ENCODE results near the gene FAM170B. TPM values are rescaled to one million over a fixed set of nuclear protein-coding genes. Genes with fewer than 3 reads are reported as not detected.

The FAM170B gene
- polyA plus RNA-seq, 5 donors, result not detected

- DNase-seq, result no peak
Observed at GRCh38 chr10:49107111-49107886, 26.5 kb downstream of the FAM170B start.

GRCh38 chr10:49106451-49106850 lies 27.4 kb downstream of the FAM170B start:
- DNase-seq, result peak in 1 of 2 donors; percentile 23

- no peak for DNase-seq
Observed at GRCh38 chr10:49105076-49105475, 28.7 kb downstream of the FAM170B start.

GRCh38 chr10:49104323-49104722 lies 29.5 kb downstream of the FAM170B start:
- DNase-seq, result no peak

GRCh38 chr10:49103761-49104160 lies 30.1 kb downstream of the FAM170B start:
- DNase-seq, result no peak

GRCh38 chr10:49099046-49099445 lies 34.8 kb downstream of the FAM170B start:
- no peak for DNase-seq

GRCh38 chr10:49096890-49097445 lies 36.9 kb downstream of the FAM170B start:
- DNase-seq, result no peak

GRCh38 chr10:49094646-49095045 lies 39.2 kb downstream of the FAM170B start:
- no peak for DNase-seq

- DNase-seq, result no peak
Observed at GRCh38 chr10:49093922-49094321, 39.9 kb downstream of the FAM170B start.

GRCh38 chr10:49092477-49092876 lies 41.3 kb downstream of the FAM170B start:
- no peak for DNase-seq

GRCh38 chr10:49091450-49092210 lies 42.2 kb downstream of the FAM170B start:
- no peak for DNase-seq

GRCh38 chr10:49090696-49091380 lies 43.0 kb downstream of the FAM170B start:
- DNase-seq, result no peak

- DNase-seq, result no peak
Observed at GRCh38 chr10:49090189-49090575, 43.6 kb downstream of the FAM170B start.

- DNase-seq, result peak in 1 of 2 donors; percentile 52
Observed at GRCh38 chr10:49089557-49090188, 44.1 kb downstream of the FAM170B start.

GRCh38 chr10:49089152-49089551 lies 44.7 kb downstream of the FAM170B start:
- DNase-seq, result no peak

- no peak for DNase-seq
Observed at GRCh38 chr10:49086889-49087288, 46.9 kb downstream of the FAM170B start.

GRCh38 chr10:49083261-49083660 lies 50.6 kb downstream of the FAM170B start:
- no peak for DNase-seq

- DNase-seq, result no peak
Observed at GRCh38 chr10:49082766-49083165, 51.1 kb downstream of the FAM170B start.

GRCh38 chr10:49081547-49082275 lies 52.1 kb downstream of the FAM170B start:
- DNase-seq, result peak in 1 of 2 donors; percentile 50

Data from right lung (tissue), 5 donors.